ENCODE measurements around the gene TENT5C.

The TENT5C gene

GRCh38 chr1:117660271-117660965, 54.6 kb downstream of the TENT5C start:
- DNase-seq: no peak

DNA sequence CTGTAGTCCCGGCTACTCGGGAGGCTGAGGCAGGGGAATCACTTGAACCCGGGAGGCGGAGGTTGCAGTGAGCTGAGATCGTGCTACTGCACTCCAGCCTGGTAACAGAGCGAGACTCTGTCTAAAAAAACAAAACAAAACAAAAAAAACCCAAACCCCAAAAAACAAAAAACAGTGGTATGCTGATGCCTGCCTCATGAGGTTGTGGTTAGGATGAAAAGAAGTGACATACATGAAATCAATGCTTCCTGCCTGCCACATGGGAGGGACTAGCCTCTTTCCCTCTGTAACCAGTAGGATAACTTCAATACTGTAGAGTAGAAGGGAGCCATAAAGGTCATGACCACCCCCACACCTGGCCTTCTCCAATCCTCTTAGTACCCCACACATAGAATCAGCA, 55.2 kb downstream of the TENT5C start:
- no peak for DNase-seq

DNA sequence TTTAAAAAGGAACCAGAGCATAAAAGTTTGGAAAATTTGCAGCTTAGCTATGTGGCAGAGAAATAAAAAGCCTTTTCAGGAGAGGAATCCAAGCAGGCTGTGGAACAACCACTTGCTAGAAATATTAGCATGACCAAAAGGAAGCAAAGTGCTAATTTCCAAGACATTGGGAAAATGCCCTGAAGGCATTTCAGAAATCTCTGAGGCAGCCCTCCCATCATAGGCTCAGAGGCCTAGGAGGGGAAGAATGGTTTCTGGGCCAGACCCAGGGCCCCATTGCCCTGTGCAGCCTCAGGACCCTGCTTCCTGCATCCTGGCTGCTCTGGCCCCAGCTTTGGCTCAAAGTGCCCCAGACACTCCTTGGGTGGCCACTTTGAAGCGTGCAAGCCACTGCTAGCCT, 56.8 kb downstream of the TENT5C start:
- no peak for DNase-seq

DNA sequence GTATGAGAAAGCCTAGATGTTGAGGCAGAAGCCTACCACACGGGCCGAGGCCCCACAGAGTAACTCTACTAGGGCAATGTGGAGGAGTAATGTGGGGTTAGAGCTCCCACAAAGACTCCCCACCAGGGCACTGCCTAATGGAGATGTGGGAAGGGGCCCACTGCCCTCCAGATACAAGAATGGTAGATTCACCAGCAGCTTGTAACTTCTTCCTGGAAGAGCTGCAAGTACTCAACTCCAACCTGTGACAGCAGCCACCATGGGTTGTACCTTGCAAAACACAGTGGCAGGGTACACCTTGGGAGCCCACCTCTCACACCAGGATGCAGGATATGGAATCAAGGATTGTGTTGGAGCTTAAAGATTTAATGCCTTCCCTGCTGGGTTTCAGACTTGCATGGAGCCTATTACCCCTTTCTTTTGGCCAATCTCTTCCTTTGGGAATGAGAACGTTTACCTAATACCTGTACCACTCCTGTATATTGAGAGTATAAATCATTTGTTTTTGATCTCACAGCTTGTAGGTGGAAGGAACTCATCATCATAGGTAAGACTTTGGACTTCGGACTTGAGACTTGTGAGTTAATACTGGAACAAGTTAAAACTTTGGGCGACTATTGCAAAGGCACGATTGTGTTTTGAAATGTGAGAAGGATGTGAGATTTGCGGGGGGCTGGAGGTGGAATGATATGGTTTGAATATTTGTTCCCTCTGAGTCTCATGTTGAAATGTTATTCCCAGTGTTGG, 57.5 kb downstream of the TENT5C start:
- DNase-seq: no peak

GRCh38 chr1:117664314-117664713, 58.5 kb downstream of the TENT5C start:
- DNase-seq: no peak

DNA sequence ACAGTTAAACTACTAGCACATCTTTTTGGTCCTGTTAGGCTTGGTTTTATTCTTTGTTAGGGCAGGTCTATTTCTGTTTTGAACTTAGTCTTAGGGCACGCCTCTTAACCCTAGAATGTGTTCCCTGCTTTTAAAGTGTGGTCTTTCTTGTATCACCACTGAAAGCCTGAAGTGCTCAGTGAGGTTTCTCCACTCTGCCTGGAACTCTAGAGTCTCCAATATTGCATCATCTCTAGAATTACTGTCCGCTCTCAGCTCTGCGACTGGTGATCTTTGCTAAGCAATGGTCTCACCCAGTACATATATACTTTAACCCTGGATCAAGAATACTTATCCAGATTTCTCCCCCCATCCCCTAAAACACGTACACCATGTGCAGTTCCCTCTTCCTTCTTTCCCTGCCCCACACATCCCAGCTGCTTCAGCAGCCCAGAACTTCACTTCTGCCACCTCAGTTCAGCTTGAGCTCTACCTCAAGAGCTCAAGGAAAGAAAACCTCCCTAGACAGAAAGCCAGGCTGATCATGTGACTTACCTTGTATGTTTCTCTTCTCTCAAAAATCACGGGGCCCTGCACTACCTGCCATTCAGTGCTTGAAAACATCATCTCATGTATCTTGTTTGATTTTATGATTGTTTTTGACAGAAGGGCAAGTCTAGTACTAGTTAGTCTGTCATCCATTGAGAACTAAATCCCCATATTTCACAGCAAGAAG, 59.9 kb downstream of the TENT5C start:
- DNase-seq: no peak

- DNase-seq: no peak
These were observed 63.7 kb downstream of the TENT5C start for GRCh38 chr1:117669572-117669971.

GRCh38 chr1:117670976-117671780, 65.3 kb downstream of the TENT5C start:
- no peak for DNase-seq

DNA sequence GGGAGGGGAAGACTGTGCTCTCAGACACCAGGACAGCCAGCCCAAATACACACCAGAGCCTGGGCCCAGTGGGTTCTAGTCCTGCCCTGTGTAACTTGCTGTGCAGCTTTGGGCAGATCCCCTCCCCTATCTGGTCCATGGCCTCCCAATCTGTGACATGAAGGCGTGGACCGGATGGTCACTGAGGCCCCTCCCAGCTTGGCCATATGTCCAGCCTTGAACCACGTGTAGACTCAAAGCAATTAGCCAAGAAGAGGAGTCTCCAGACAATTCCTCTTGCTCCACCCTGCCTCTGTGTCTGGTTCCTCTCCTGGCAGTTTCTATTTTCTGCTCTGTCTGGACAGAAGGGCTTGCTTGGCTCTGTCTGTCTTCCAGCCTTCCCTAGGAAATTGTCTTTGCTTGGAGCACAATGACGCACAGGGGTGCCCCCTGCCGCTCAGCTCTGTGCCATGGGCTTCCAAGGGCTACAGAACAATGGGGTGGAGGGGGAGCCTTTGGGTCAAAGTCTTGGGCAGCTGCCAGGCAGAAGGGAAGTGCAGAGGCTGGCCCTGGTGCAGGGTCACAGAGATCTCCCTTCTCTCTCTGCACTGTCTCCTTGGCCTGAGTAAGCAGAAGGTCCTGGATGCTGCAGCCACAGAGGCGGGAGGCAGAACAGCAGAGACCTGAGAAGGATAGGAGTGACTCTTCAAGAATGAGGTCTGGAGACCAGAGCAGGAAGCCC, 66.1 kb downstream of the TENT5C start:
- DNase-seq: no peak

DNA sequence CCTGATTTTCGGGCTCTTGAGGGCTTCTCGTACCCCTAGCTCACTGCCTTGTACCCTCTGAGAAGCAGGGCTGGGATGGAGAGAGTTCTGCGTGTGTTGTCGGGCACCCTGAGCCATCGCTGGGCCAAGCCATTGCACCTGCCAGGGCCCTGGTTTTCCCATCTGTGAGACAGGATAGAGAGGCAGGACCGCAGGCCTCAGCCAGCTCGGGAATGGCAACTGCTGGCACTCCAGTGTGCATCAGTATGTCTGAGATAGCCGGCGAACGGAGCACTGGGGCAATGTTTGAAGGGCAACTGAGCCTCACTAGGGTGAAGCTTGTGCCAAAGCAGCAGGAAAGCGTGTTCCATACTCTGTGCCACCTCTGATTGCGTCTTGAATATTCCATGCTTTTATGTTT, 66.9 kb downstream of the TENT5C start:
- no peak for DNase-seq

DNA sequence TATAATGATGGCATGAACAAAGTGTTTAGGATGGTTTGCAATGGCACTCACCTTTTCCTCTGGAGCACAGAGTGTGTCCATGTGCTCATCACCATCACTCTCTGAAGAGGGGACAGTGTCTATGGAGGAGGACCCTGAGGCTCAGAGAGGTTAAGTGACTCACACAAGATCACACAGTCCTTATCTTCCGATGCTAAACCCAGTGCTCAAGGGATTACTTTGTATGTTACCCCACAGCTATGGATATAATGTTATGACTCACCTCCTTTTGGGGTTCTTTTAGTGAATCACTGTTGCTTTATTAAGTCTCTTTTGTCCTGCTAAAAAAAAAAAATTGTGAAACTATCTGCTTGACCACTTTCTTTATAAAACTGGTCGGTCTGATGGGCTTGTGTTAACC, 67.6 kb downstream of the TENT5C start:
- no peak for DNase-seq

- no peak for DNase-seq
These were observed 68.9 kb downstream of the TENT5C start for GRCh38 chr1:117674521-117675400.

- DNase-seq: no peak
These were observed 70.1 kb downstream of the TENT5C start for GRCh38 chr1:117675907-117676430.

GRCh38 chr1:117676615-117677130, 70.8 kb downstream of the TENT5C start:
- no peak for DNase-seq
